KMS-11 (cell line): ENCODE results near the gene ST14.
"Not testable (repeated sequence)": the region's sequence is repeated elsewhere in the genome, so short reads cannot be mapped to it uniquely, and the experiment has no call there.

Experiments
- H2AFZ ChIP-seq: fragments of 200-600 bp; sonication (generic); 2 replicates; pipeline ENCODE4 v1.6.1; 2016; ENCODE audit warnings: antibody characterized with exemption, mixed run types, low read depth
- H3K27ac ChIP-seq: fragments of 200-600 bp; sonication (generic); 2 replicates; pipeline ENCODE4 v1.6.1; 2016; ENCODE audit warnings: mild to moderate bottlenecking, mixed run types
- H3K27me3 ChIP-seq: fragments of 200-600 bp; sonication (generic); 2 replicates; pipeline ENCODE4 v1.6.1; 2017; ENCODE audit warnings: mild to moderate bottlenecking, low read depth, mixed run types, moderate library complexity; ENCODE audit not compliant: insufficient read depth
- H3K36me3 ChIP-seq: fragments of 200-600 bp; sonication (generic); 2 replicates; pipeline ENCODE4 v1.6.1; 2017; ENCODE audit warnings: mild to moderate bottlenecking, mixed run types; ENCODE audit not compliant: insufficient read depth
- H3K4me1 ChIP-seq: fragments of 200-600 bp; sonication (generic); 2 replicates; pipeline ENCODE4 v1.6.1; 2016; ENCODE audit warnings: mild to moderate bottlenecking, low read depth, mixed run types; ENCODE audit not compliant: poor library complexity, severe bottlenecking
- H3K4me2 ChIP-seq: fragments of 200-600 bp; sonication (generic); 2 replicates; pipeline ENCODE4 v1.7.0; 2016; ENCODE audit warnings: mild to moderate bottlenecking, mixed run types
- H3K4me3 ChIP-seq: fragments of 200-600 bp; sonication (generic); IDR thresholded peaks from 2 replicates; pipeline ENCODE4 v1.6.1; 2017; ENCODE audit warnings: low read depth, low read length, mixed read lengths; ENCODE audit not compliant: insufficient read depth
- H3K79me2 ChIP-seq: fragments of 200-600 bp; sonication (generic); 2 replicates; pipeline ENCODE4 v1.6.1; 2016; ENCODE audit warnings: low read depth, mixed run types; ENCODE audit not compliant: insufficient read depth
- H3K9ac ChIP-seq: fragments of 200-600 bp; sonication (generic); 2 replicates; pipeline ENCODE4 v1.6.1; 2016; ENCODE audit warnings: mild to moderate bottlenecking, mixed run types
- H4K20me1 ChIP-seq: fragments of 200-600 bp; sonication (generic); 2 replicates; pipeline ENCODE4 v1.6.1; 2016; ENCODE audit warnings: mild to moderate bottlenecking, mixed run types; ENCODE audit not compliant: insufficient read depth
- CTCF ChIP-seq: fragments of 200-600 bp; sonication (generic); conservative IDR thresholded peaks from 2 replicates; pipeline ENCODE4 v1.6.1; 2017; ENCODE audit warnings: low read depth, mild to moderate bottlenecking, antibody characterized with exemption, low read length, moderate library complexity, mixed read lengths

Gene ST14

DNA sequence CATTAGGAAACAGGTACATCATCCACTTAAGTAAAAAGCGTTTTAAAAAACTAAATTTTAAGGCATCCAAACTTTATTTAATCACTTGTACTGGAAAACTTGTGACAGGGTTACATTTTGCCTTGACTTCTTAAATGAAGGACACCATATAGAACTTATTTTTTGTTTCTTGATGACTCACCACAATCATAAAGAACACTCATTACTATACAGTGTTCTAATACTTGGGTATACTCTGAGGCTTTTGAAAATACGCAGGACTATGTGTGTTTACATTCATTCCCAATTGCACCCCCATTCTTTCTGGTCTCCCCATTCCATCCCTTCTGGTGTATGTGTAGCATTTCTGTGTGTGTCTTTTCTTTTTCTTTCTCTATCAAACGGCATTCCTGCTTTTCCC is 85.3 kb downstream of the ST14 start:
- Histone ChIP-seq H4K20me1 (no peaks in the 10 kb centered on the region), H3K4me1 (peaks cover 11% of the 10 kb centered on the region), H3K4me2 (no peak overlapping the region), H3K79me2 (no peaks in the 10 kb centered on the region), H2AFZ (no peak overlapping the region), H3K36me3 (no peaks in the 10 kb centered on the region), H3K9ac (no peak overlapping the region), H3K4me3 (no peak overlapping the region), H3K27ac (no peak overlapping the region), H3K27me3 (no peaks in the 10 kb centered on the region)
- no peak for TF ChIP-seq CTCF

GRCh38 chr11:130245375-130245774 is 85.8 kb downstream of the ST14 start:
- not testable (repeated sequence) for H2AFZ ChIP-seq, H3K27me3 ChIP-seq, H3K27ac ChIP-seq, H3K9ac ChIP-seq, H3K79me2 ChIP-seq, H3K4me2 ChIP-seq, H3K36me3 ChIP-seq, H4K20me1 ChIP-seq, H3K4me3 ChIP-seq
- H3K4me1 ChIP-seq: peaks cover 11% of the 10 kb centered on the region

DNA sequence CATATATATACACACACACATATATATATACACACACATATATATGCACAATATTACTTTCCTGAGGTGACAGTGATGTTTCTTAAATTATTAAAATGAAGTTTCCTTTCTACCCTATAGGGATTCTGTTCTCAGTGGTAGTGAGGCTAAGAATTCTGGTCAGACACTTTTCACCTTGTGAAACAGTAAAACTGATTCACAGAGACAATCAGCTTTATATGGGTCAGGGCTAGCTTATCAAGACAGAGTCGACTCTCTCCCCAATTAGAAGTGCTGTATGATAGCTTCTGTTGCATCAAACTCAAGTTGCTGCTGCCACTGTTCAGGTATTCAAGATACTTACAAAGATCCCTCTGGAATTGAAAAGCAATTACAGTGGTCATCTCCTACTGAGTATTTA is 86.7 kb downstream of the ST14 start:
- no peak overlapping the region for H3K9ac ChIP-seq
- no peak overlapping the region for H3K4me2 ChIP-seq
- peaks cover 11% of the 10 kb centered on the region for H3K4me1 ChIP-seq
- no peak for TF ChIP-seq CTCF
- no peak overlapping the region for H3K4me3 ChIP-seq
- no peaks in the 10 kb centered on the region for H3K27me3 ChIP-seq
- no peaks in the 10 kb centered on the region for H3K79me2 ChIP-seq
- no peak overlapping the region for H2AFZ ChIP-seq
- no peaks in the 10 kb centered on the region for H3K36me3 ChIP-seq
- no peak overlapping the region for H3K27ac ChIP-seq
- no peaks in the 10 kb centered on the region for H4K20me1 ChIP-seq

GRCh38 chr11:130246738-130247137 is 87.2 kb downstream of the ST14 start:
- Histone ChIP-seq H3K4me3 (no peak overlapping the region), H3K9ac (no peak overlapping the region), H3K4me2 (no peak overlapping the region), H2AFZ (no peak overlapping the region), H3K4me1 (peaks cover 11% of the 10 kb centered on the region), H3K79me2 (no peaks in the 10 kb centered on the region), H3K36me3 (no peaks in the 10 kb centered on the region), H4K20me1 (no peaks in the 10 kb centered on the region), H3K27ac (no peak overlapping the region), H3K27me3 (no peaks in the 10 kb centered on the region)
- no peak for TF ChIP-seq CTCF

DNA sequence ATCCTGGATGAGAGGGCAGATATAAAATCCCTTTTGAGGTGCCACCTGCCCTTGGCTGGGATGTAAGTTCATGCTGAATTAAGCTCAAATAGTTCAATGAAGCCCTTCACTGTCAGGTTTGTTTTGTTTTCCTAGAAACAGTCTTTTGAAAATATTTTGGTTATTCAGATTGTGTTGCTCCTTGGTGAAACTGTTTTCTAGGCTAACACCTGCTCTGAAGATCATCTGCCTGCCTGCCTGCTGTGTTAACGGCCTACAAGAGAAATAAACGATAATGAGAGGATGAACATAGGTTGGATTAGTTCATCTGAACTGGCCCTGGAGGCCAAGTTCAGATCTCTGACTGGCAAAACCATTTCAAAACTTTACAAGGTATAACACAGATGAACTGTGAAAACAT is 87.7 kb downstream of the ST14 start:
- Histone ChIP-seq H3K9ac (no peak overlapping the region), H3K4me2 (no peak overlapping the region), H3K4me1 (peaks cover 11% of the 10 kb centered on the region), H2AFZ (no peak overlapping the region), H3K4me3 (no peak overlapping the region), H4K20me1 (no peaks in the 10 kb centered on the region), H3K27me3 (no peaks in the 10 kb centered on the region), H3K36me3 (no peaks in the 10 kb centered on the region), H3K27ac (no peak overlapping the region), H3K79me2 (no peaks in the 10 kb centered on the region)
- no peak for TF ChIP-seq CTCF
